CD8-positive, alpha-beta memory T cell (primary cell): Measurements from ENCODE around the gene TSPAN31. TPM values are rescaled to one million over a fixed set of nuclear protein-coding genes. Genes with fewer than 3 reads are reported as not detected.

Source experiments
- CTCF ChIA-PET: fragments of 350-600 bp; sonication (Branson Sonifier 250); formaldehyde crosslinking; loops from one replicate; lab custom pipeline; 2021; ENCODE audit warnings: antibody characterized with exemption; lab: Charles Lee
- POLR2A ChIA-PET: fragments of 350-600 bp; sonication (Branson Sonifier 250); formaldehyde crosslinking; loops from one replicate; lab custom pipeline; 2021; ENCODE audit warnings: antibody characterized with exemption; lab: Charles Lee
- DNase-seq, 5 donors: peaks; one replicate each; pipeline versions ENCODE4 v3.0.0 to v3.0.0-alpha.2; 2020 to 2022; ENCODE audit warnings: mixed read lengths in 1 of 5
- H3K27ac ChIP-seq: one replicate; pipeline ENCODE4 v1.7.0; 2013; ENCODE audit warnings: low read depth, mild to moderate bottlenecking, low read length, moderate library complexity
- H3K27me3 ChIP-seq: 2 replicates; pipeline ENCODE4 v1.7.0; 2013; ENCODE audit warnings: low read length, mild to moderate bottlenecking; ENCODE audit not compliant: insufficient read depth, poor library complexity, severe bottlenecking
- H3K36me3 ChIP-seq: 2 replicates; pipeline ENCODE4 v1.7.0; 2013; ENCODE audit warnings: mild to moderate bottlenecking, low read length, moderate library complexity; ENCODE audit not compliant: insufficient read depth
- H3K4me1 ChIP-seq: 2 replicates; pipeline ENCODE4 v1.7.0; 2013; ENCODE audit warnings: mild to moderate bottlenecking, low read length, moderate library complexity; ENCODE audit not compliant: insufficient read depth
- H3K4me3 ChIP-seq: 2 replicates; pipeline ENCODE4 v1.7.0; 2013; ENCODE audit warnings: mild to moderate bottlenecking, low read length
- H3K9me3 ChIP-seq: 2 replicates; pipeline ENCODE4 v1.7.0; 2013; ENCODE audit warnings: mild to moderate bottlenecking, low read length
- H3K27ac Mint-ChIP-seq, 8 donors: one replicate each; pipeline ENCODE4 v1.8.0; 2020 to 2021; ENCODE audit warnings: mixed read lengths in 8 of 8, mild to moderate bottlenecking in 6 of 8, inconsistent platforms in 3 of 8, moderate library complexity in 3 of 8
- H3K27me3 Mint-ChIP-seq, 2 donors: one replicate each; pipeline ENCODE4 v1.8.0; 2020 to 2021; ENCODE audit warnings: mixed read lengths in 2 of 2, mild to moderate bottlenecking in 1 of 2, moderate library complexity in 1 of 2
- H3K36me3 Mint-ChIP-seq, 3 donors: one replicate each; pipeline ENCODE4 v1.8.0; 2020 to 2021; ENCODE audit warnings: mixed read lengths in 3 of 3, inconsistent platforms in 1 of 3, mild to moderate bottlenecking in 1 of 3
- H3K4me1 Mint-ChIP-seq, 3 donors: one replicate each; pipeline ENCODE4 v1.8.0; 2020 to 2021; ENCODE audit warnings: mixed read lengths in 3 of 3, inconsistent platforms in 1 of 3, mild to moderate bottlenecking in 1 of 3
- H3K4me3 Mint-ChIP-seq, 7 donors: one replicate each; pipeline ENCODE4 v1.8.0; 2020 to 2021; ENCODE audit warnings: mixed read lengths in 7 of 7, mild to moderate bottlenecking in 6 of 7, moderate library complexity in 4 of 7, inconsistent platforms in 2 of 7
- H3K9me3 Mint-ChIP-seq, 5 donors: one replicate each; pipeline ENCODE4 v1.8.0; 2020 to 2022; ENCODE audit warnings: mixed read lengths in 5 of 5, mild to moderate bottlenecking in 3 of 5, moderate library complexity in 2 of 5, inconsistent platforms in 1 of 5
- polyA plus RNA-seq: library from polyadenylated mRNA; unstranded; fragments of 300-500 nt; fragmentation: Illumina TruSeq; gene quantifications from one replicate; pipeline ENCODE4 v1.2.3, GENCODE V29; 2021
- total RNA-seq, 2 experiments: library from RNA; stranded (reverse); gene quantifications; one replicate each; pipeline ENCODE4 v1.2.3, GENCODE V29; 2021

The TSPAN31 gene
- total and polyA plus RNA-seq, 3 experiments from 2014 or later = 12.0 to 46.9 (median 13.0) TPM

- peaks cover 7% of the 10 kb centered on the region in 3 donors for H3K36me3 Mint-ChIP-seq
- Histone ChIP-seq H3K4me3 (no peak overlapping the region), H3K36me3 (no peaks in the 10 kb centered on the region), H3K27ac (no peak overlapping the region), H3K27me3 (no peaks in the 10 kb centered on the region), H3K9me3 (no peaks in the 10 kb centered on the region), H3K4me1 (peaks cover 17% of the 10 kb centered on the region)
- ChIA-PET POLR2A (interaction anchor here (0.8 kb wide), 1 partner anchor 53 kb away, joined by 3 read pairs; no protein-coding TSS in a partner anchor), CTCF (interaction anchor here (1.4 kb wide), 1 partner anchor 19 kb away, joined by 5 read pairs; no protein-coding TSS in a partner anchor)
- H3K27ac Mint-ChIP-seq = peak overlapping the region in 1 of 8 donors; percentile 89
- no peaks in the 10 kb centered on the region for H3K9me3 Mint-ChIP-seq
- H3K27me3 Mint-ChIP-seq = peaks cover 0 to 2% of the 10 kb centered on the region in 2 donors
- peak overlapping the region in 1 of 7 donors; percentile 57 for H3K4me3 Mint-ChIP-seq
- no peak for DNase-seq
- peaks cover 25 to 33% (median 30%) of the 10 kb centered on the region in 3 donors for H3K4me1 Mint-ChIP-seq
Observed at GRCh38 chr12:57775044-57775443, 30.2 kb downstream of the TSPAN31 start.

GRCh38 chr12:57775563-57776246 lies 30.9 kb downstream of the TSPAN31 start:
- H3K9me3 ChIP-seq = no peaks in the 10 kb centered on the region
- H3K27me3 Mint-ChIP-seq = peaks cover 0 to 2% of the 10 kb centered on the region in 2 donors
- ChIA-PET CTCF (interaction anchor here (1.4 kb wide), 1 partner anchor 19 kb away, joined by 5 read pairs; no protein-coding TSS in a partner anchor), POLR2A (interaction anchor here (0.8 kb wide), 1 partner anchor 54 kb away, joined by 3 read pairs; no protein-coding TSS in a partner anchor)
- H3K4me1 Mint-ChIP-seq = peaks cover 27 to 39% (median 31%) of the 10 kb centered on the region in 3 donors
- peaks cover 24% of the 10 kb centered on the region for H3K4me1 ChIP-seq
- H3K27ac Mint-ChIP-seq = peak overlapping the region in 3 of 8 donors; percentile 2 to 25 (median 18)
- H3K4me3 Mint-ChIP-seq = peak overlapping the region in 3 of 7 donors; percentile 5 to 57 (median 5)
- H3K36me3 Mint-ChIP-seq = peaks cover 6 to 7% (median 7%) of the 10 kb centered on the region in 3 donors
- no peaks in the 10 kb centered on the region for H3K9me3 Mint-ChIP-seq
- H3K27ac ChIP-seq = no peak overlapping the region
- no peak overlapping the region for H3K4me3 ChIP-seq
- no peaks in the 10 kb centered on the region for H3K27me3 ChIP-seq
- no peaks in the 10 kb centered on the region for H3K36me3 ChIP-seq
- no peak for DNase-seq

GRCh38 chr12:57776247-57776587 lies 31.4 kb downstream of the TSPAN31 start:
- Histone ChIP-seq H3K4me1 (peaks cover 28% of the 10 kb centered on the region), H3K4me3 (no peak overlapping the region), H3K36me3 (no peaks in the 10 kb centered on the region), H3K27ac (no peak overlapping the region), H3K27me3 (no peaks in the 10 kb centered on the region), H3K9me3 (no peaks in the 10 kb centered on the region)
- Mint-ChIP-seq H3K4me3 (peak overlapping the region in 1 of 7 donors; percentile 57), H3K9me3 (no peaks in the 10 kb centered on the region), H3K36me3 (peaks cover 6 to 7% (median 7%) of the 10 kb centered on the region in 3 donors), H3K27me3 (peaks cover 0 to 2% of the 10 kb centered on the region in 2 donors), H3K4me1 (peaks cover 31 to 39% (median 32%) of the 10 kb centered on the region in 3 donors), H3K27ac (peak overlapping the region in 1 of 8 donors; percentile 25)
- no peak for DNase-seq
- ChIA-PET POLR2A (no interaction called here), CTCF (interaction anchor here (1.4 kb wide), 1 partner anchor 20 kb away, joined by 5 read pairs; no protein-coding TSS in a partner anchor)

GRCh38 chr12:57777367-57777766 lies 32.5 kb downstream of the TSPAN31 start:
- H3K27me3 Mint-ChIP-seq = peaks cover 0 to 2% of the 10 kb centered on the region in 2 donors
- H3K4me1 Mint-ChIP-seq = peaks cover 33 to 41% (median 36%) of the 10 kb centered on the region in 3 donors
- ChIA-PET CTCF (interaction anchor here (3.6 kb wide), 1 partner anchor 12 kb away, joined by 10 read pairs; no protein-coding TSS in a partner anchor), POLR2A (no interaction called here)
- H3K4me1 ChIP-seq = peaks cover 35% of the 10 kb centered on the region
- no peaks in the 10 kb centered on the region for H3K27me3 ChIP-seq
- no peak for DNase-seq
- H3K9me3 Mint-ChIP-seq = no peaks in the 10 kb centered on the region
- peak overlapping the region in 1 of 7 donors; percentile 55 for H3K4me3 Mint-ChIP-seq
- H3K27ac ChIP-seq = no peak overlapping the region
- H3K36me3 ChIP-seq = no peaks in the 10 kb centered on the region
- H3K4me3 ChIP-seq = no peak overlapping the region
- H3K9me3 ChIP-seq = no peaks in the 10 kb centered on the region
- peak overlapping the region in 1 of 8 donors; percentile 64 for H3K27ac Mint-ChIP-seq
- H3K36me3 Mint-ChIP-seq = peaks cover 4 to 7% (median 6%) of the 10 kb centered on the region in 3 donors

GRCh38 chr12:57777911-57778310 lies 33.1 kb downstream of the TSPAN31 start:
- H3K27me3 ChIP-seq = no peaks in the 10 kb centered on the region
- Mint-ChIP-seq H3K4me3 (peak overlapping the region in 1 of 7 donors; percentile 55), H3K9me3 (no peaks in the 10 kb centered on the region), H3K27me3 (peaks cover 0 to 3% of the 10 kb centered on the region in 2 donors), H3K4me1 (peaks cover 37 to 44% (median 39%) of the 10 kb centered on the region in 3 donors), H3K36me3 (peaks cover 7 to 8% (median 8%) of the 10 kb centered on the region in 3 donors), H3K27ac (peak overlapping the region in 1 of 8 donors; percentile 44)
- ChIA-PET POLR2A (no interaction called here), CTCF (interaction anchor here (1.2 to 3.6 kb wide), 2 partner anchors 12 to 21 kb away, joined by 5 to 10 read pairs; no protein-coding TSS in a partner anchor)
- peaks cover 31% of the 10 kb centered on the region for H3K4me1 ChIP-seq
- no peak for DNase-seq
- H3K36me3 ChIP-seq = no peaks in the 10 kb centered on the region
- no peaks in the 10 kb centered on the region for H3K9me3 ChIP-seq
- H3K4me3 ChIP-seq = no peak overlapping the region
- H3K27ac ChIP-seq = no peak overlapping the region

GRCh38 chr12:57779736-57780135 lies 34.9 kb downstream of the TSPAN31 start:
- H3K4me3 Mint-ChIP-seq = peak overlapping the region in 1 of 7 donors; percentile 27
- Histone ChIP-seq H3K27me3 (no peaks in the 10 kb centered on the region), H3K4me3 (no peak overlapping the region), H3K9me3 (no peaks in the 10 kb centered on the region), H3K36me3 (no peaks in the 10 kb centered on the region), H3K4me1 (peaks cover 40% of the 10 kb centered on the region), H3K27ac (no peak overlapping the region)
- no peaks in the 10 kb centered on the region for H3K9me3 Mint-ChIP-seq
- H3K36me3 Mint-ChIP-seq = peaks cover 7 to 14% (median 8%) of the 10 kb centered on the region in 3 donors
- peaks cover 44 to 51% (median 47%) of the 10 kb centered on the region in 3 donors for H3K4me1 Mint-ChIP-seq
- ChIA-PET CTCF (interaction anchor here (1.1 to 3.6 kb wide), 4 partner anchors 14 to 125 kb away, joined by 3 to 19 read pairs (median 12); no protein-coding TSS in a partner anchor), POLR2A (no interaction called here)
- peak overlapping the region; percentile 7 to 99 (median 84) for H3K27ac Mint-ChIP-seq
- peaks cover 0 to 3% of the 10 kb centered on the region in 2 donors for H3K27me3 Mint-ChIP-seq
- DNase-seq = no peak

- peak overlapping the region; percentile 67 to 100 (median 99) for H3K27ac Mint-ChIP-seq
- Histone ChIP-seq H3K27me3 (no peaks in the 10 kb centered on the region), H3K4me3 (no peak overlapping the region), H3K9me3 (no peaks in the 10 kb centered on the region), H3K36me3 (peaks cover 1% of the 10 kb centered on the region), H3K27ac (no peak overlapping the region), H3K4me1 (peaks cover 40% of the 10 kb centered on the region)
- H3K4me1 Mint-ChIP-seq = peaks cover 44 to 51% (median 47%) of the 10 kb centered on the region in 3 donors
- CTCF ChIA-PET = interaction anchor here (1.1 to 3.6 kb wide), 9 partner anchors 8 to 125 kb away, joined by 3 to 19 read pairs (median 9); partner anchors contain the start of genes EEF1AKMT3 and METTL1
- POLR2A ChIA-PET = interaction anchor here (1.9 kb wide), 1 partner anchor 8 kb away, joined by 6 read pairs; the partner anchor contains the start of genes EEF1AKMT3 and METTL1
- H3K4me3 Mint-ChIP-seq = peak overlapping the region in 4 of 7 donors; percentile 99 to 100 (median 99)
- H3K9me3 Mint-ChIP-seq = no peaks in the 10 kb centered on the region
- peaks cover 7 to 14% (median 8%) of the 10 kb centered on the region in 3 donors for H3K36me3 Mint-ChIP-seq
- peaks cover 0 to 3% of the 10 kb centered on the region in 2 donors for H3K27me3 Mint-ChIP-seq
- no peak for DNase-seq
Observed at GRCh38 chr12:57780284-57780897, 35.6 kb downstream of the TSPAN31 start.
